ENCODE data around the gene ZNF436. TPM values are rescaled to one million over a fixed set of nuclear protein-coding genes. Genes with fewer than 3 reads are reported as not detected.

Gene ZNF436
- total RNA-seq, 1 donor from 2014 or later, result 13.3 TPM

DNA sequence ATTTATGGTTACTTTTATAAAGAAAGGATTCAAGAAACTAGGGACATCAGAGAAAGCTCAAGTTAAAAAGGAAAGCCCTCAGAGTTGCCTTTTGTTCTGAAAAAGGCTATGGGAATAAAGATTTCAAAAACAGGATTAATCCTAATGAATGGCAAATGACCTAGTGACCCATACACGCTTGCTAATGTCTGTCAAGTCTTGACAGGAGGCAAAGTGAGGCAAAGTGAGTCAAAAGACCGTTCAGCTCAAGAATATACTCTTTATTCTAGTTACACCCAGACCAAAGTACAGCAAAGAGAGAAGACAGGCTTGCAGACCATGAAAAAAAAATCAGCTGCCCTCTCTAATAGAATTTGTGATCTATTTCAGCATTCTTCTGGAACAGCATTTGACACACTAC lies 3.5 kb downstream of the ZNF436 start:
- peaks cover 11% of the 10 kb centered on the region for H3K4me1 Mint-ChIP-seq (ENCODE audit: low read depth, unreplicated experiment)
- no peak overlapping the region for H3K27ac Mint-ChIP-seq (ENCODE audit: unreplicated experiment)
- H3K9me3 Mint-ChIP-seq (ENCODE audit: unreplicated experiment), result peaks cover 31% of the 10 kb centered on the region
- peaks cover 10% of the 10 kb centered on the region for H3K27me3 Mint-ChIP-seq (ENCODE audit: unreplicated experiment)
- H3K4me3 Mint-ChIP-seq (ENCODE audit: unreplicated experiment), result peak overlapping the region; percentile 64
- no peak for DNase-seq
- no peak for TF ChIP-seq CTCF (IDR thresholded peaks at IDR 0.05; ENCODE audit: partially characterized antibody, unreplicated experiment)
- peaks cover 55% of the 10 kb centered on the region for H3K36me3 Mint-ChIP-seq (ENCODE audit: unreplicated experiment)

DNA sequence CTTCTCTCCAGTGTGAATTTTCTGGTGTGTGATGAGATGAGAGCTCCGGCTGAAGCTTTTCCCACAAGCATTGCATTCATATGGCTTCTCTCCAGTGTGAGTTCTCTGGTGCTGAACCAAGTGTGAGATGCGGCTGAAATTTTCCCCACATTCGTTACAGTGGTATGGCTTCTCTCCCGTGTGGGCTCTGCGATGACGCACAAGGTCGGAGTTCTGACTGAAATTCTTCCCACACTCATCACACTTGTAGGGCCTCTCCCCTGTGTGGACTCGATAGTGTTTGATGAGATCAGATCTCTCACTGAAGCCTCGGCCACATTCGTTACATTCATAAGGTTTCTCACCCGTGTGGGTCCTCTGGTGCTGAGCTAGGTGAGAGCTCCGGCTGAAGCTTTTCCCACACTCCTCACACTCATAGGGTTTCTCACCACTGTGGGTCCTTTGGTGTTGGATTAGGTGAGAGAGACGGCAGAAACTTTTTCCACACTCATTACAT lies 7.4 kb downstream of the ZNF436 start:
- Mint-ChIP-seq H3K27ac (ENCODE audit: unreplicated experiment) (no peak overlapping the region), H3K9me3 (ENCODE audit: unreplicated experiment) (peaks cover 41% of the 10 kb centered on the region), H3K36me3 (ENCODE audit: unreplicated experiment) (peaks cover 80% of the 10 kb centered on the region), H3K27me3 (ENCODE audit: unreplicated experiment) (peaks cover 14% of the 10 kb centered on the region), H3K4me3 (ENCODE audit: unreplicated experiment) (no peak overlapping the region), H3K4me1 (ENCODE audit: low read depth, unreplicated experiment) (peaks cover 1% of the 10 kb centered on the region)
- DNase-seq, result no peak
- no peak for TF ChIP-seq CTCF (IDR thresholded peaks at IDR 0.05; ENCODE audit: partially characterized antibody, unreplicated experiment)

- peaks cover 28% of the 10 kb centered on the region for H3K27me3 Mint-ChIP-seq (ENCODE audit: unreplicated experiment)
- H3K4me1 Mint-ChIP-seq (ENCODE audit: low read depth, unreplicated experiment), result no peaks in the 10 kb centered on the region
- no peak for DNase-seq
- no peak overlapping the region for H3K4me3 Mint-ChIP-seq (ENCODE audit: unreplicated experiment)
- peaks cover 34% of the 10 kb centered on the region for H3K9me3 Mint-ChIP-seq (ENCODE audit: unreplicated experiment)
- peaks cover 67% of the 10 kb centered on the region for H3K36me3 Mint-ChIP-seq (ENCODE audit: unreplicated experiment)
- TF ChIP-seq CTCF (IDR thresholded peaks at IDR 0.05; ENCODE audit: partially characterized antibody, unreplicated experiment), result no peak
- H3K27ac Mint-ChIP-seq (ENCODE audit: unreplicated experiment), result no peak overlapping the region
These were observed 11.2 kb downstream of the ZNF436 start for GRCh38 chr1:23358310-23358875.

- Mint-ChIP-seq H3K36me3 (ENCODE audit: unreplicated experiment) (peaks cover 60% of the 10 kb centered on the region), H3K4me3 (ENCODE audit: unreplicated experiment) (no peak overlapping the region), H3K27ac (ENCODE audit: unreplicated experiment) (no peak overlapping the region), H3K4me1 (ENCODE audit: low read depth, unreplicated experiment) (no peaks in the 10 kb centered on the region), H3K9me3 (ENCODE audit: unreplicated experiment) (peaks cover 26% of the 10 kb centered on the region), H3K27me3 (ENCODE audit: unreplicated experiment) (peaks cover 30% of the 10 kb centered on the region)
- no peak for TF ChIP-seq CTCF (IDR thresholded peaks at IDR 0.05; ENCODE audit: partially characterized antibody, unreplicated experiment)
- no peak for DNase-seq
These were observed 12.3 kb downstream of the ZNF436 start for GRCh38 chr1:23357138-23357908.
